ENCODE results near the gene NCOA1.

GRCh38 chr2:24613154-24613814 lies 122.2 kb downstream of the NCOA1 start:
- no peak for TF ChIP-seq POLR2AphosphoS5 (IDR thresholded peaks at IDR 0.05)
- TF ChIP-seq, protein P1, sequence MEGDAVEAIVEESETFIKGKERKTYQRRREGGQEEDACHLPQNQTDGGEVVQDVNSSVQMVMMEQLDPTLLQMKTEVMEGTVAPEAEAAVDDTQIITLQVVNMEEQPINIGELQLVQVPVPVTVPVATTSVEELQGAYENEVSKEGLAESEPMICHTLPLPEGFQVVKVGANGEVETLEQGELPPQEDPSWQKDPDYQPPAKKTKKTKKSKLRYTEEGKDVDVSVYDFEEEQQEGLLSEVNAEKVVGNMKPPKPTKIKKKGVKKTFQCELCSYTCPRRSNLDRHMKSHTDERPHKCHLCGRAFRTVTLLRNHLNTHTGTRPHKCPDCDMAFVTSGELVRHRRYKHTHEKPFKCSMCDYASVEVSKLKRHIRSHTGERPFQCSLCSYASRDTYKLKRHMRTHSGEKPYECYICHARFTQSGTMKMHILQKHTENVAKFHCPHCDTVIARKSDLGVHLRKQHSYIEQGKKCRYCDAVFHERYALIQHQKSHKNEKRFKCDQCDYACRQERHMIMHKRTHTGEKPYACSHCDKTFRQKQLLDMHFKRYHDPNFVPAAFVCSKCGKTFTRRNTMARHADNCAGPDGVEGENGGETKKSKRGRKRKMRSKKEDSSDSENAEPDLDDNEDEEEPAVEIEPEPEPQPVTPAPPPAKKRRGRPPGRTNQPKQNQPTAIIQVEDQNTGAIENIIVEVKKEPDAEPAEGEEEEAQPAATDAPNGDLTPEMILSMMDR (IDR thresholded peaks at IDR 0.05; ENCODE audit: poor library complexity, severe bottlenecking): no peak
